WTC11 (cell line): Measurements from ENCODE around the gene NOL4L. TPM values are rescaled to one million over a fixed set of nuclear protein-coding genes. Genes with fewer than 3 reads are reported as not detected.
A peak's percentile ranks its signal among the peaks of the same experiment; 100 is the strongest.

Source experiments
- ATAC-seq: fragments of 200-7000 bp; cut with Tn5 transposase; 2 replicates; pipeline ENCODE4 v1.10.0; 2021; ENCODE audit warnings: mild to moderate bottlenecking, moderate library complexity
- CTCF ChIA-PET: fragments of 300-600 bp; sonication (Branson Sonifier 250); formaldehyde crosslinking; loops from one replicate; lab custom pipeline; 2021; ENCODE audit warnings: antibody characterized with exemption; lab: Charles Lee
- POLR2A ChIA-PET: fragments of 350-600 bp; sonication (Branson Sonifier 250); formaldehyde crosslinking; loops from one replicate; lab custom pipeline; 2021; ENCODE audit warnings: antibody characterized with exemption; lab: Charles Lee
- DNase-seq: peaks from one replicate; pipeline ENCODE4 v3.0.0; 2021; ENCODE audit warnings: low spot score
- H3K27ac Mint-ChIP-seq: 2 replicates; pipeline ENCODE4 v1.8.0; 2021; ENCODE audit warnings: mixed read lengths
- H3K27me3 Mint-ChIP-seq: 2 replicates; pipeline ENCODE4 v1.8.0; 2021; ENCODE audit warnings: low read depth, mild to moderate bottlenecking, moderate library complexity, mixed read lengths
- H3K36me3 Mint-ChIP-seq: 2 replicates; pipeline ENCODE4 v1.8.0; 2021; ENCODE audit warnings: mixed read lengths
- H3K4me1 Mint-ChIP-seq: 2 replicates; pipeline ENCODE4 v1.8.0; 2022; ENCODE audit warnings: mixed read lengths
- H3K4me3 Mint-ChIP-seq: 2 replicates; pipeline ENCODE4 v1.8.0; 2021; ENCODE audit warnings: mild to moderate bottlenecking, moderate library complexity, mixed read lengths
- H3K9me3 Mint-ChIP-seq: 2 replicates; pipeline ENCODE4 v1.8.0; 2021; ENCODE audit warnings: mixed read lengths
- ATF1 ChIP-seq: sonication (generic); formaldehyde crosslinking; IDR thresholded peaks from 2 replicates; pipeline ENCODE4 v1.8.1; 2023; ENCODE audit warnings: mild to moderate bottlenecking, moderate library complexity, missing genetic modification reagents
- ESRRA ChIP-seq: sonication (generic); formaldehyde crosslinking; IDR thresholded peaks from 2 replicates; pipeline ENCODE4 v1.8.1; 2022; ENCODE audit warnings: mild to moderate bottlenecking, missing genetic modification reagents, borderline replicate concordance
- FOXP1 ChIP-seq: sonication (generic); formaldehyde crosslinking; IDR thresholded peaks from 2 replicates; pipeline ENCODE4 v1.8.0; 2022; ENCODE audit warnings: missing genetic modification reagents, mild to moderate bottlenecking, moderate library complexity, borderline replicate concordance
- NFATC4 ChIP-seq: fragments of 250-450 bp; sonication (Bioruptor Pico); IDR thresholded peaks from 2 replicates; pipeline ENCODE4 v1.9.0; 2021; ENCODE audit warnings: mild to moderate bottlenecking
- OVOL2 ChIP-seq: fragments of 250-450 bp; sonication (Bioruptor Pico); IDR thresholded peaks from 2 replicates; pipeline ENCODE4 v1.9.0; 2021; ENCODE audit warnings: mild to moderate bottlenecking, borderline replicate concordance
- ZNF219 ChIP-seq: sonication (generic); formaldehyde crosslinking; IDR thresholded peaks from 2 replicates; pipeline ENCODE4 v1.8.0; 2023; ENCODE audit warnings: missing genetic modification reagents, mild to moderate bottlenecking, borderline replicate concordance
- ZNF263 ChIP-seq: sonication (generic); formaldehyde crosslinking; IDR thresholded peaks from 2 replicates; pipeline ENCODE4 v1.8.1; 2022; ENCODE audit warnings: low read depth, mild to moderate bottlenecking, moderate library complexity, missing genetic modification reagents
- total RNA-seq: library from RNA; stranded (reverse); gene quantifications from 3 replicates; pipeline ENCODE4 v1.2.3, GENCODE V29; 2021
- TF ChIP-seq, protein P1 (sequence below): sonication (generic); formaldehyde crosslinking; IDR thresholded peaks from 2 replicates; pipeline ENCODE4 v1.8.0; 2022; ENCODE audit warnings: missing genetic modification reagents
- TF ChIP-seq, protein P2 (sequence below): fragments of 250-450 bp; sonication (Bioruptor Pico); IDR thresholded peaks from 2 replicates; pipeline ENCODE4 v1.9.0; 2021; ENCODE audit warnings: mild to moderate bottlenecking
- TF ChIP-seq, protein P3 (sequence below): fragments of 250-450 bp; sonication (Bioruptor Pico); IDR thresholded peaks from 2 replicates; pipeline ENCODE4 v1.8.0; 2021; ENCODE audit warnings: mild to moderate bottlenecking
- TF ChIP-seq, protein P4 (sequence below): fragments of 250-450 bp; sonication (Bioruptor Pico); IDR thresholded peaks from 2 replicates; pipeline ENCODE4 v1.9.0; 2021; ENCODE audit warnings: mild to moderate bottlenecking
- TF ChIP-seq, protein P5 (sequence below): fragments of 200-600 bp; IDR thresholded peaks from 2 replicates; pipeline ENCODE4 v1.8.0; 2022; ENCODE audit warnings: antibody characterized with exemption
- TF ChIP-seq, protein P6 (sequence below): sonication (generic); formaldehyde crosslinking; conservative IDR thresholded peaks from 2 replicates; pipeline ENCODE4 v1.8.1; 2022; ENCODE audit warnings: mild to moderate bottlenecking, missing genetic modification reagents
- TF ChIP-seq, protein P7 (sequence below): sonication (generic); formaldehyde crosslinking; IDR thresholded peaks from 2 replicates; pipeline ENCODE4 v1.8.1; 2022; ENCODE audit warnings: mild to moderate bottlenecking, missing genetic modification reagents, moderate library complexity, borderline replicate concordance
- TF ChIP-seq, protein P8 (sequence below): sonication (generic); formaldehyde crosslinking; IDR thresholded peaks from 2 replicates; pipeline ENCODE4 v1.8.0; 2022; ENCODE audit warnings: mild to moderate bottlenecking, missing genetic modification reagents
- TF ChIP-seq, protein P9 (sequence below): sonication (generic); formaldehyde crosslinking; IDR thresholded peaks from 2 replicates; pipeline ENCODE4 v1.8.0; 2023; ENCODE audit warnings: missing genetic modification reagents, mild to moderate bottlenecking, borderline replicate concordance

Gene NOL4L
- total RNA-seq, 1 experiment from 2014 or later, result 29.0 TPM

DNA sequence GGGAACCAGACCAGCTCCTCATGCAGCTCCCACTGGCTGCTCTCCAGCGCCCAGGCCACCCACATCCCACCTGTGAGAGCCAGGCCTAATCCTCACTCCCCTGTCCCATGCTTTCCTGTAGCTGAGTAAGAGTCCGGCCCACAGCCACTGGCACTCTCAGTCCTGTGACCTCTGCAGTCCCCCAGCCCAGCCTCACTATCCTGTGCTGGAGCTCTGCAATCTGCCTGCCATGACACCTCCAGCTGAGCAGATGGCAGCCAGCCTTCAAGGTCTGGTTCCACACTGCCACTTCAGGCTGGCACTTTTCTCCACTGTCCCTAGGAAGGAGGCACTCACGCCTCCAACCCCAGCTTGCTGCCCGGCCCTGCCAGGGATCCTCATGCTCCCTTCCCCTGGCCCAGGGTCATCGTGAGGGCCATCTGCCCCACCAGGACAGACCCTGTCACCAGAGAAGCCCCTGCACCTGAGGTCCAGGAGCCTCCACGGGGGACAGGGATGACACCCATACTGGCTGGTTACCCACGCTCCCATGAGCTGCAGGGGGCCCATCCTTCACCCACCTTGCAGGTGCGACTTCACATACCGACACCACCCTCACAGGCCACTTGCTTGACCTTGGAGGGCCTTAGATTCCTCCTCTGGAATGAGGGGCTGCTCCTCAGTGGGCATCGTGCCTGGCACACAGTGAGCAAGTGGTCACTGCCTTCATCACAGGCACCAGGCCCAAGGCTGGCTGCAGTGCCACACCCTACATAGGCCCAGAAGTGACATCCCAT, 126.9 kb downstream of the NOL4L start:
- Mint-ChIP-seq H3K27ac (peak overlapping the region; percentile 84), H3K4me3 (peak overlapping the region; percentile 59), H3K4me1 (peaks cover 13% of the 10 kb centered on the region), H3K36me3 (peaks cover 6% of the 10 kb centered on the region; the same call in 1 of the 2 replicates), H3K27me3 (no peaks in the 10 kb centered on the region), H3K9me3 (no peaks in the 10 kb centered on the region)
- ATAC-seq, result no peak
- DNase-seq, result no peak
- ChIA-PET POLR2A (interaction anchor here (0.8 to 1.0 kb wide), 2 partner anchors 8 to 17 kb away, joined by 3 read pairs; no protein-coding TSS in a partner anchor), CTCF (interaction anchor here (0.5 to 2.9 kb wide), 15 partner anchors 9 to 211 kb away, joined by 3 to 19 read pairs (median 4); no protein-coding TSS in a partner anchor)
- TF ChIP-seq, protein P1, sequence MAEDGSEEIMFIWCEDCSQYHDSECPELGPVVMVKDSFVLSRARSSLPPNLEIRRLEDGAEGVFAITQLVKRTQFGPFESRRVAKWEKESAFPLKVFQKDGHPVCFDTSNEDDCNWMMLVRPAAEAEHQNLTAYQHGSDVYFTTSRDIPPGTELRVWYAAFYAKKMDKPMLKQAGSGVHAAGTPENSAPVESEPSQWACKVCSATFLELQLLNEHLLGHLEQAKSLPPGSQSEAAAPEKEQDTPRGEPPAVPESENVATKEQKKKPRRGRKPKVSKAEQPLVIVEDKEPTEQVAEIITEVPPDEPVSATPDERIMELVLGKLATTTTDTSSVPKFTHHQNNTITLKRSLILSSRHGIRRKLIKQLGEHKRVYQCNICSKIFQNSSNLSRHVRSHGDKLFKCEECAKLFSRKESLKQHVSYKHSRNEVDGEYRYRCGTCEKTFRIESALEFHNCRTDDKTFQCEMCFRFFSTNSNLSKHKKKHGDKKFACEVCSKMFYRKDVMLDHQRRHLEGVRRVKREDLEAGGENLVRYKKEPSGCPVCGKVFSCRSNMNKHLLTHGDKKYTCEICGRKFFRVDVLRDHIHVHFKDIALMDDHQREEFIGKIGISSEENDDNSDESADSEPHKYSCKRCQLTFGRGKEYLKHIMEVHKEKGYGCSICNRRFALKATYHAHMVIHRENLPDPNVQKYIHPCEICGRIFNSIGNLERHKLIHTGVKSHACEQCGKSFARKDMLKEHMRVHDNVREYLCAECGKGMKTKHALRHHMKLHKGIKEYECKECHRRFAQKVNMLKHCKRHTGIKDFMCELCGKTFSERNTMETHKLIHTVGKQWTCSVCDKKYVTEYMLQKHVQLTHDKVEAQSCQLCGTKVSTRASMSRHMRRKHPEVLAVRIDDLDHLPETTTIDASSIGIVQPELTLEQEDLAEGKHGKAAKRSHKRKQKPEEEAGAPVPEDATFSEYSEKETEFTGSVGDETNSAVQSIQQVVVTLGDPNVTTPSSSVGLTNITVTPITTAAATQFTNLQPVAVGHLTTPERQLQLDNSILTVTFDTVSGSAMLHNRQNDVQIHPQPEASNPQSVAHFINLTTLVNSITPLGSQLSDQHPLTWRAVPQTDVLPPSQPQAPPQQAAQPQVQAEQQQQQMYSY (CRISPR knock-in tag), result no peak
- TF ChIP-seq, protein P2, sequence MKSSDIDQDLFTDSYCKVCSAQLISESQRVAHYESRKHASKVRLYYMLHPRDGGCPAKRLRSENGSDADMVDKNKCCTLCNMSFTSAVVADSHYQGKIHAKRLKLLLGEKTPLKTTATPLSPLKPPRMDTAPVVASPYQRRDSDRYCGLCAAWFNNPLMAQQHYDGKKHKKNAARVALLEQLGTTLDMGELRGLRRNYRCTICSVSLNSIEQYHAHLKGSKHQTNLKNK (CRISPR knock-in tag), result no peak
- TF ChIP-seq FOXP1 (CRISPR knock-in tag) (no peak), ZNF219 (CRISPR knock-in tag) (no peak), NFATC4 (CRISPR knock-in tag) (no peak), ESRRA (CRISPR knock-in tag) (no peak), OVOL2 (CRISPR knock-in tag) (no peak), ATF1 (no peak), ZNF263 (CRISPR knock-in tag) (no peak)
- TF ChIP-seq, protein P3, sequence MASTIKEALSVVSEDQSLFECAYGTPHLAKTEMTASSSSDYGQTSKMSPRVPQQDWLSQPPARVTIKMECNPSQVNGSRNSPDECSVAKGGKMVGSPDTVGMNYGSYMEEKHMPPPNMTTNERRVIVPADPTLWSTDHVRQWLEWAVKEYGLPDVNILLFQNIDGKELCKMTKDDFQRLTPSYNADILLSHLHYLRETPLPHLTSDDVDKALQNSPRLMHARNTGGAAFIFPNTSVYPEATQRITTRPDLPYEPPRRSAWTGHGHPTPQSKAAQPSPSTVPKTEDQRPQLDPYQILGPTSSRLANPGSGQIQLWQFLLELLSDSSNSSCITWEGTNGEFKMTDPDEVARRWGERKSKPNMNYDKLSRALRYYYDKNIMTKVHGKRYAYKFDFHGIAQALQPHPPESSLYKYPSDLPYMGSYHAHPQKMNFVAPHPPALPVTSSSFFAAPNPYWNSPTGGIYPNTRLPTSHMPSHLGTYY (CRISPR knock-in tag), result no peak
- TF ChIP-seq, protein P4, sequence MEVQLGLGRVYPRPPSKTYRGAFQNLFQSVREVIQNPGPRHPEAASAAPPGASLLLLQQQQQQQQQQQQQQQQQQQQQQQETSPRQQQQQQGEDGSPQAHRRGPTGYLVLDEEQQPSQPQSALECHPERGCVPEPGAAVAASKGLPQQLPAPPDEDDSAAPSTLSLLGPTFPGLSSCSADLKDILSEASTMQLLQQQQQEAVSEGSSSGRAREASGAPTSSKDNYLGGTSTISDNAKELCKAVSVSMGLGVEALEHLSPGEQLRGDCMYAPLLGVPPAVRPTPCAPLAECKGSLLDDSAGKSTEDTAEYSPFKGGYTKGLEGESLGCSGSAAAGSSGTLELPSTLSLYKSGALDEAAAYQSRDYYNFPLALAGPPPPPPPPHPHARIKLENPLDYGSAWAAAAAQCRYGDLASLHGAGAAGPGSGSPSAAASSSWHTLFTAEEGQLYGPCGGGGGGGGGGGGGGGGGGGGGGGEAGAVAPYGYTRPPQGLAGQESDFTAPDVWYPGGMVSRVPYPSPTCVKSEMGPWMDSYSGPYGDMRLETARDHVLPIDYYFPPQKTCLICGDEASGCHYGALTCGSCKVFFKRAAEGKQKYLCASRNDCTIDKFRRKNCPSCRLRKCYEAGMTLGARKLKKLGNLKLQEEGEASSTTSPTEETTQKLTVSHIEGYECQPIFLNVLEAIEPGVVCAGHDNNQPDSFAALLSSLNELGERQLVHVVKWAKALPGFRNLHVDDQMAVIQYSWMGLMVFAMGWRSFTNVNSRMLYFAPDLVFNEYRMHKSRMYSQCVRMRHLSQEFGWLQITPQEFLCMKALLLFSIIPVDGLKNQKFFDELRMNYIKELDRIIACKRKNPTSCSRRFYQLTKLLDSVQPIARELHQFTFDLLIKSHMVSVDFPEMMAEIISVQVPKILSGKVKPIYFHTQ (CRISPR knock-in tag), result no peak
- TF ChIP-seq, protein P5, sequence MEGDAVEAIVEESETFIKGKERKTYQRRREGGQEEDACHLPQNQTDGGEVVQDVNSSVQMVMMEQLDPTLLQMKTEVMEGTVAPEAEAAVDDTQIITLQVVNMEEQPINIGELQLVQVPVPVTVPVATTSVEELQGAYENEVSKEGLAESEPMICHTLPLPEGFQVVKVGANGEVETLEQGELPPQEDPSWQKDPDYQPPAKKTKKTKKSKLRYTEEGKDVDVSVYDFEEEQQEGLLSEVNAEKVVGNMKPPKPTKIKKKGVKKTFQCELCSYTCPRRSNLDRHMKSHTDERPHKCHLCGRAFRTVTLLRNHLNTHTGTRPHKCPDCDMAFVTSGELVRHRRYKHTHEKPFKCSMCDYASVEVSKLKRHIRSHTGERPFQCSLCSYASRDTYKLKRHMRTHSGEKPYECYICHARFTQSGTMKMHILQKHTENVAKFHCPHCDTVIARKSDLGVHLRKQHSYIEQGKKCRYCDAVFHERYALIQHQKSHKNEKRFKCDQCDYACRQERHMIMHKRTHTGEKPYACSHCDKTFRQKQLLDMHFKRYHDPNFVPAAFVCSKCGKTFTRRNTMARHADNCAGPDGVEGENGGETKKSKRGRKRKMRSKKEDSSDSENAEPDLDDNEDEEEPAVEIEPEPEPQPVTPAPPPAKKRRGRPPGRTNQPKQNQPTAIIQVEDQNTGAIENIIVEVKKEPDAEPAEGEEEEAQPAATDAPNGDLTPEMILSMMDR, result no peak
- TF ChIP-seq, protein P6, sequence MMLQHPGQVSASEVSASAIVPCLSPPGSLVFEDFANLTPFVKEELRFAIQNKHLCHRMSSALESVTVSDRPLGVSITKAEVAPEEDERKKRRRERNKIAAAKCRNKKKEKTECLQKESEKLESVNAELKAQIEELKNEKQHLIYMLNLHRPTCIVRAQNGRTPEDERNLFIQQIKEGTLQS (CRISPR knock-in tag), result no peak
- TF ChIP-seq, protein P7, sequence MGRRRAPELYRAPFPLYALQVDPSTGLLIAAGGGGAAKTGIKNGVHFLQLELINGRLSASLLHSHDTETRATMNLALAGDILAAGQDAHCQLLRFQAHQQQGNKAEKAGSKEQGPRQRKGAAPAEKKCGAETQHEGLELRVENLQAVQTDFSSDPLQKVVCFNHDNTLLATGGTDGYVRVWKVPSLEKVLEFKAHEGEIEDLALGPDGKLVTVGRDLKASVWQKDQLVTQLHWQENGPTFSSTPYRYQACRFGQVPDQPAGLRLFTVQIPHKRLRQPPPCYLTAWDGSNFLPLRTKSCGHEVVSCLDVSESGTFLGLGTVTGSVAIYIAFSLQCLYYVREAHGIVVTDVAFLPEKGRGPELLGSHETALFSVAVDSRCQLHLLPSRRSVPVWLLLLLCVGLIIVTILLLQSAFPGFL (CRISPR knock-in tag), result no peak
- TF ChIP-seq, protein P8, sequence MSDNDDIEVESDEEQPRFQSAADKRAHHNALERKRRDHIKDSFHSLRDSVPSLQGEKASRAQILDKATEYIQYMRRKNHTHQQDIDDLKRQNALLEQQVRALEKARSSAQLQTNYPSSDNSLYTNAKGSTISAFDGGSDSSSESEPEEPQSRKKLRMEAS (CRISPR knock-in tag), result no peak
- TF ChIP-seq, protein P9, sequence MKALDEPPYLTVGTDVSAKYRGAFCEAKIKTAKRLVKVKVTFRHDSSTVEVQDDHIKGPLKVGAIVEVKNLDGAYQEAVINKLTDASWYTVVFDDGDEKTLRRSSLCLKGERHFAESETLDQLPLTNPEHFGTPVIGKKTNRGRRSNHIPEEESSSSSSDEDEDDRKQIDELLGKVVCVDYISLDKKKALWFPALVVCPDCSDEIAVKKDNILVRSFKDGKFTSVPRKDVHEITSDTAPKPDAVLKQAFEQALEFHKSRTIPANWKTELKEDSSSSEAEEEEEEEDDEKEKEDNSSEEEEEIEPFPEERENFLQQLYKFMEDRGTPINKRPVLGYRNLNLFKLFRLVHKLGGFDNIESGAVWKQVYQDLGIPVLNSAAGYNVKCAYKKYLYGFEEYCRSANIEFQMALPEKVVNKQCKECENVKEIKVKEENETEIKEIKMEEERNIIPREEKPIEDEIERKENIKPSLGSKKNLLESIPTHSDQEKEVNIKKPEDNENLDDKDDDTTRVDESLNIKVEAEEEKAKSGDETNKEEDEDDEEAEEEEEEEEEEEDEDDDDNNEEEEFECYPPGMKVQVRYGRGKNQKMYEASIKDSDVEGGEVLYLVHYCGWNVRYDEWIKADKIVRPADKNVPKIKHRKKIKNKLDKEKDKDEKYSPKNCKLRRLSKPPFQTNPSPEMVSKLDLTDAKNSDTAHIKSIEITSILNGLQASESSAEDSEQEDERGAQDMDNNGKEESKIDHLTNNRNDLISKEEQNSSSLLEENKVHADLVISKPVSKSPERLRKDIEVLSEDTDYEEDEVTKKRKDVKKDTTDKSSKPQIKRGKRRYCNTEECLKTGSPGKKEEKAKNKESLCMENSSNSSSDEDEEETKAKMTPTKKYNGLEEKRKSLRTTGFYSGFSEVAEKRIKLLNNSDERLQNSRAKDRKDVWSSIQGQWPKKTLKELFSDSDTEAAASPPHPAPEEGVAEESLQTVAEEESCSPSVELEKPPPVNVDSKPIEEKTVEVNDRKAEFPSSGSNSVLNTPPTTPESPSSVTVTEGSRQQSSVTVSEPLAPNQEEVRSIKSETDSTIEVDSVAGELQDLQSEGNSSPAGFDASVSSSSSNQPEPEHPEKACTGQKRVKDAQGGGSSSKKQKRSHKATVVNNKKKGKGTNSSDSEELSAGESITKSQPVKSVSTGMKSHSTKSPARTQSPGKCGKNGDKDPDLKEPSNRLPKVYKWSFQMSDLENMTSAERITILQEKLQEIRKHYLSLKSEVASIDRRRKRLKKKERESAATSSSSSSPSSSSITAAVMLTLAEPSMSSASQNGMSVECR (CRISPR knock-in tag), result no peak
